Colonic mucosa (tissue), 4 donors: Measurements from ENCODE around the gene SUPT3H. TPM values are rescaled to one million over a fixed set of nuclear protein-coding genes. Genes with fewer than 3 reads are reported as not detected.

ENCODE experiments used
- DNase-seq: peaks from one replicate; pipeline ENCODE4 v3.0.0-alpha.2; 2020
- H3K27ac ChIP-seq: fragments of 200-600 bp; one replicate; pipeline ENCODE4 v1.8.0; 2021
- H3K27me3 ChIP-seq: fragments of 200-600 bp; one replicate; pipeline ENCODE4 v1.8.0; 2021
- H3K36me3 ChIP-seq: fragments of 200-600 bp; one replicate; pipeline ENCODE4 v1.8.0; 2021
- H3K4me1 ChIP-seq: fragments of 200-600 bp; one replicate; pipeline ENCODE4 v1.8.0; 2021; ENCODE audit warnings: mild to moderate bottlenecking
- H3K4me3 ChIP-seq: fragments of 200-600 bp; one replicate; pipeline ENCODE4 v1.8.0; 2021
- H3K9ac ChIP-seq, 2 donors: one replicate each; pipeline ENCODE4 v1.7.0; 2013; ENCODE audit warnings: control low read depth in 2 of 2, low read depth in 2 of 2, low read length in 2 of 2
- H3K9me3 ChIP-seq: fragments of 200-600 bp; one replicate; pipeline ENCODE4 v1.8.0; 2021
- intact Hi-C: fragments of 100-400 bp; cut with DNase I; formaldehyde crosslinking; loops from one replicate; pipeline ENCODE4 v1.14.1; 2022
- total RNA-seq, 2 donors: library from RNA; stranded (reverse); fragmentation: NEBNext Ultra II Directional in 1 of 2; extraction: Animal tissue kit (Norgen Biotek cat#: 25700) in 1 of 2; gene quantifications; one replicate each; pipeline ENCODE4 v1.2.1, GENCODE V29; 2021
- TF ChIP-seq, protein P1 (sequence below): fragments of 200-600 bp; IDR thresholded peaks from one replicate; pipeline ENCODE4 v1.8.0; 2022; ENCODE audit warnings: antibody characterized with exemption, mild to moderate bottlenecking
- donor health status: healthy.
- donor health status: DM: no; HTN: no; CAD: no.
- donor health status: DM: no; HTN: no; CAD: no.

The SUPT3H gene
- total RNA-seq, 2 donors from 2014 or later, result 3.4 to 4.1 TPM

GRCh38 chr6:44833248-44833647 is 544.5 kb downstream of the SUPT3H start:
- Histone ChIP-seq H3K4me1 (no peaks in the 10 kb centered on the region), H3K36me3 (no peaks in the 10 kb centered on the region), H3K9me3 (no peaks in the 10 kb centered on the region), H3K9ac (no peak overlapping the region), H3K27ac (no peak overlapping the region), H3K27me3 (no peaks in the 10 kb centered on the region), H3K4me3 (no peak overlapping the region)
- intact Hi-C loops, result no loop called here
- DNase-seq, result no peak
- TF ChIP-seq, protein P1, sequence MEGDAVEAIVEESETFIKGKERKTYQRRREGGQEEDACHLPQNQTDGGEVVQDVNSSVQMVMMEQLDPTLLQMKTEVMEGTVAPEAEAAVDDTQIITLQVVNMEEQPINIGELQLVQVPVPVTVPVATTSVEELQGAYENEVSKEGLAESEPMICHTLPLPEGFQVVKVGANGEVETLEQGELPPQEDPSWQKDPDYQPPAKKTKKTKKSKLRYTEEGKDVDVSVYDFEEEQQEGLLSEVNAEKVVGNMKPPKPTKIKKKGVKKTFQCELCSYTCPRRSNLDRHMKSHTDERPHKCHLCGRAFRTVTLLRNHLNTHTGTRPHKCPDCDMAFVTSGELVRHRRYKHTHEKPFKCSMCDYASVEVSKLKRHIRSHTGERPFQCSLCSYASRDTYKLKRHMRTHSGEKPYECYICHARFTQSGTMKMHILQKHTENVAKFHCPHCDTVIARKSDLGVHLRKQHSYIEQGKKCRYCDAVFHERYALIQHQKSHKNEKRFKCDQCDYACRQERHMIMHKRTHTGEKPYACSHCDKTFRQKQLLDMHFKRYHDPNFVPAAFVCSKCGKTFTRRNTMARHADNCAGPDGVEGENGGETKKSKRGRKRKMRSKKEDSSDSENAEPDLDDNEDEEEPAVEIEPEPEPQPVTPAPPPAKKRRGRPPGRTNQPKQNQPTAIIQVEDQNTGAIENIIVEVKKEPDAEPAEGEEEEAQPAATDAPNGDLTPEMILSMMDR, result no peak

GRCh38 chr6:44831002-44831610 is 546.6 kb downstream of the SUPT3H start:
- H3K4me1 ChIP-seq, result no peaks in the 10 kb centered on the region
- no peaks in the 10 kb centered on the region for H3K36me3 ChIP-seq
- H3K9ac ChIP-seq, result no peak overlapping the region
- intact Hi-C loops, result no loop called here
- H3K27ac ChIP-seq, result no peak overlapping the region
- TF ChIP-seq, protein P1, result no peak
- no peak overlapping the region for H3K4me3 ChIP-seq
- DNase-seq, result no peak
- no peaks in the 10 kb centered on the region for H3K27me3 ChIP-seq
- H3K9me3 ChIP-seq, result no peaks in the 10 kb centered on the region

DNA sequence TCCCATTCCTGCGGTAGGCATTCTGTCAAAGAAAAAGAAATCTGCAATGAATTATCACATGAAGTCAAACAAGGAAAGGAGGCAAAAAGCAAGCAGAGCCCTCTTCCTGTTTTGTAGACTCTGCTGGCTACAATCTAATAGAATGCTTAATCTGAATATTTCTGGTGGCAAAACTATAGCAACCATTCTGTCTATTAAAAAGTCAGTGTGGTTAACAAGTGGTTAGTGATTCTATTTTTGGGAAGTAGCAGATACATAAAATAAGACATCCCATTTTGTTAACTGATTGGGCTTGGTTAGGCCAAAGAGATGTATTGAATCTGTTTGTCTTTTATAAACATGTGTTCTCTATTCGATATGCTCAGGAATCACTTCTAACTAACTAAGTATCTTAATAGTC is 547.9 kb downstream of the SUPT3H start:
- H3K4me1 ChIP-seq, result no peaks in the 10 kb centered on the region
- intact Hi-C loops, result no loop called here
- H3K9me3 ChIP-seq, result no peaks in the 10 kb centered on the region

DNA sequence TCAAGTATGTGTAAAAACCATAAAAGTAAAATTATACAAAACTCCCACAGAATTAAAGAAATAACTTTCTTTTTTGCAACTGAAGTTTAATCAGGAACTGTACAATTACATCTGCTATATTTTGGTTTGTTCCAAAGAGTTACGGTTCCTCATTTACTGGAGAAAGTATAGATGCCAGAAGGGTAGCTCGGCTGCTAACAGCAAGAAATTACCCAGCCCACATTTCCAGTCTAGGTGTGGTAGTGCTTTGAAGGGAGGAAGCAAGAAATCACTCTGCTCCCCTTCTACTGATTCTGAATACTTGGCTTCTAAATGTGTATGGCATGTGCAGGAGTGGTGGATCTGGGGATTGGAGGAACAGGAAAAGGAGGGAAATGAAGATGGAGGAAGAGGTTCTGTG is 549.0 kb downstream of the SUPT3H start:
- H3K4me3 ChIP-seq, result no peak overlapping the region
- H3K9ac ChIP-seq, result no peak overlapping the region
- no peaks in the 10 kb centered on the region for H3K27me3 ChIP-seq
- no peak for DNase-seq
- H3K27ac ChIP-seq, result no peak overlapping the region
- intact Hi-C loops, result no loop called here
- no peaks in the 10 kb centered on the region for H3K9me3 ChIP-seq
- no peaks in the 10 kb centered on the region for H3K4me1 ChIP-seq
- H3K36me3 ChIP-seq, result no peaks in the 10 kb centered on the region
- TF ChIP-seq, protein P1, result no peak

More for the DNA sequence above, 547.9 kb downstream of the SUPT3H start:
- TF ChIP-seq, protein P1, result no peak
- Histone ChIP-seq H3K4me3 (no peak overlapping the region), H3K27me3 (no peaks in the 10 kb centered on the region), H3K27ac (no peak overlapping the region), H3K9ac (no peak overlapping the region), H3K36me3 (no peaks in the 10 kb centered on the region)
- DNase-seq, result no peak

DNA sequence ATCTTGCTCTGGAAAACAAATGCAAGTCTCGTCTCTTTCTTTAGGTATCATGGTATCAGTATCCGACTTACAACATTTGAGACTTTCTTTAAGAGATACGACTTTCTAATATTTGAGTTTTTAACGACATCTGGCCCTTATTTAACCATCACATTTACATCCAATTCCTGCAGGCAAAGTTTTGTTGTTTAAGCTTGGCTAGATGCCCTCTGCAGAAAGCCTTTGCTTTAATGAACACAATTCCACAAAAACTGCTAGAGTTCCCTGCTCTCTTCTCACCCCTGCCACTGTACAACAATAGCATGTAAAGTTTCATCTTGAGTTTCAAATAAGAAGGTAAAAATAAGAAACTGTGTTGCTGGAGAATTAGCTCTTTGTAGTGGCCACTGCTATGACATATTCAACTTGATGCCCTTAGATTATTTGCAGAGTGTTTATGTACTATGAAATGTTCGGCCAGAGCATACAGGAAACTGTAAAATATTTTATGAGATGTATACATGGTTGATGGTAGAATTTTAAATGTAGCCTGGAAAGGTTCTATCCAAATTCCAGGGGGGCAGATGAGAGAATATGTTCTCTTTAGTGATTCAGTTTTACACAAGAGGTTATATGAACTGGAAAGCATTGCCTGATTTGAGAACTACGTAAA is 551.6 kb downstream of the SUPT3H start:
- DNase-seq, result no peak
- intact Hi-C loops, result no loop called here
- no peaks in the 10 kb centered on the region for H3K9me3 ChIP-seq
- no peak overlapping the region for H3K27ac ChIP-seq
- no peak overlapping the region for H3K4me3 ChIP-seq
- TF ChIP-seq, protein P1, result no peak
- no peaks in the 10 kb centered on the region for H3K4me1 ChIP-seq
- H3K9ac ChIP-seq, result no peak overlapping the region
- no peaks in the 10 kb centered on the region for H3K36me3 ChIP-seq
- no peaks in the 10 kb centered on the region for H3K27me3 ChIP-seq
